SH-SY5Y (cell line): ENCODE measurements around the gene UBXN1.

ENCODE experiments used
- GATA2 ChIP-seq: IDR thresholded peaks from 2 replicates; pipeline ENCODE4 v1.6.1; 2011; ENCODE audit warnings: mild to moderate bottlenecking, low read depth, low read length
- GATA3 ChIP-seq: IDR thresholded peaks from 2 replicates; pipeline ENCODE4 v1.6.1; 2011; ENCODE audit warnings: low read depth, mild to moderate bottlenecking, low read length, moderate library complexity

DNA sequence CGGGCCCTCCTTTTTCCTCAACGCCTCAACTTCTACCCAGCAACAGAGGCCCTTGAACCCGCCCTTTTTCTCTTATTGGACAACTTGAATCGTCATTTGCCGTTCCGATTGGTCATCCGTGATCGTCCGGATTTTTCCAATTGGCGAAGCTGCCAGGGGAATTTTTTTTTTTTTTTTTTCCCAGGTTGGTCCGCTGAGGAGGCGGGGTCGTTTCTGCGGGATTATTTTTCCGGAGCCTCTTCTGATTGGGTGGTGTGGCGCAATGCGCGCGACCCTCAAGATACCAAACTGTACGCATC lies 48.9 kb upstream of the UBXN1 start:
- TF ChIP-seq GATA3: no peak
- TF ChIP-seq GATA2: no peak
